Adrenal gland (tissue), 5 donors: ENCODE data around the gene ZNF311.
"Not testable (repeated sequence)": the region's sequence is repeated elsewhere in the genome, so short reads cannot be mapped to it uniquely, and the experiment has no call there.

Experiments
- CTCF ChIP-seq, 6 experiments: fragments of 450-650 bp in 4 of 6; fragments of 200-600 bp in 2 of 6; sonication (generic) in 1 of 6; IDR thresholded peaks; 1 replicate in 5 of 6; 2 replicates in 1 of 6; pipeline versions ENCODE4 v1.5.1 to v1.8.0; 2016 to 2021; ENCODE audit warnings: antibody characterized with exemption in 6 of 6, mild to moderate bottlenecking in 2 of 6, moderate library complexity in 1 of 6
- POLR2A ChIP-seq, 2 donors: fragments of 450-650 bp; IDR thresholded peaks; one replicate each; pipeline ENCODE4 v1.6.1; 2017; ENCODE audit warnings: antibody characterized with exemption in 2 of 2, mild to moderate bottlenecking in 2 of 2, moderate library complexity in 1 of 2
- donor health status: DM: no; HTN: no; CAD: no.

DNA sequence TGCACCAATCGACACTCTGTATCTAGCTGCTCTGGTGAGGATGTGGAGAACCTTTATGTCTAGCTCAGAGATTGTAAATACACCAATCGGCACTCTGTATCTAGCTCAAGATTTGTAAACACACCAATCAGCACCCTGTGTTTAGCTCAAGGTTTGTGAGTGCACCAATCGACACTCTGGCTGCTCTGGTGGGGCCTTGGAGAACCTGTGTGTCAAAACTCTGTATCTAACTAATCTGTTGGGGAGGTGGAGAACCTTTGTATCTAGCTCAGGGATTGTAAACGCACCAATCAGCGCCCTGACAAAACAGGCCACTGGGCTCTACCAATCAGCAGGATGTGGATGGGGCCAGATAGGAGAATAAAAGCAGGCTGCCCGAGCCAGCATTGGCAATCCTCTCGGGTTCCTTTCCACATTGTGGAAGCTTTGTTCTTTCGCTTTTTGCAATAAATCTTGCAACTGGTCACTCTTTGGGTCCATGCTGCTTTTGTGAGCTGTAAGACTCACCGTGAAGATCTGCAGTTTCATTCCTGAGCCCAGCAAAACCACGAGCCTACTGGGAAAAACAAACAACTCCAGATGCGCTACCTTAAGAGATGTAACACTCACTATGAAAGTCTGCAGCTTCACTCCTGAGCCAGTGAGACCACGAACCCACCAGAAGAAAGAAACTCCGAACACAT, 46.4 kb downstream of the ZNF311 start:
- not testable (repeated sequence) for TF ChIP-seq POLR2A, CTCF (IDR thresholded peaks at IDR 0.05)
